ENCODE results near the gene ILDR2.

ILDR2 gene

DNA sequence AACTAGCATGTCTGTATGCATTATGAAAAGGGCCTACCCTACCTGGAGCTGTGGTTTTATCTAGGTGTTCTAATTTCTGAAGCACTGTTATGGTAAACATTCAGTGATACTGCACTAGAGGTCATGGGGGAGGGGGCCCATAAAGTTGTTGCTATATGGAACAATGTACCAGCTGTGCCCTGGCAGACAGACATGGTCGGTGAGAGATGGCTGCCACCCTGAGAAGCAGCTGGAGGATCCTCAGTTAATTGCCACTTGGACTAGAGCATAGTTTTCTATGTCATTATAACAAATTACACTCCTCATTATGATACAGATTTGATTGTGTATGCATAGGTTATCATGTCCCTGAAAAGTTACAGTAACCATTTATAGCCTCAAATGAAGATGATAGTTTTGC lies 45.4 kb downstream of the ILDR2 start:
- FAIRE-seq (no peak), DNase-seq (ENCODE audit: extremely low spot score, insufficient read length, low read depth) (no peak)

DNA sequence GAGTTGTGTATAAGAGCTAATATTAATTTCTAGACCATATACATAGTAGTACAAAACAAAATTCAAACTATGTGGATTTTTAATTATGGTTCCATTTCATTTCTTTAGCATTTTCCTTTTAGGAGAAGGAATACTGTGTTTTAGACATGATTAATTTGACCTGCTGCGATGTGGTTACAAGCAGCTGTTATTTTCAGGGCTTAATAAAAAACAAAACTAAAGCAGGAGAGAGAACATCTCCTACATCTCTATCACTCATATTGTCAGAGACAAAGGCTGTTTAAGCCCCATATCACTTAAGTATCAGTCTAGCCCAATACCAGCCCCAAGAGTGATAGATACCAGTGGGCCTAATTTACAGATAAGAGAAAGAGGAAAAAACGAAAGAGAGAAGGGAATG lies 47.6 kb downstream of the ILDR2 start:
- FAIRE-seq (no peak), DNase-seq (ENCODE audit: extremely low spot score, insufficient read length, low read depth) (no peak)

DNA sequence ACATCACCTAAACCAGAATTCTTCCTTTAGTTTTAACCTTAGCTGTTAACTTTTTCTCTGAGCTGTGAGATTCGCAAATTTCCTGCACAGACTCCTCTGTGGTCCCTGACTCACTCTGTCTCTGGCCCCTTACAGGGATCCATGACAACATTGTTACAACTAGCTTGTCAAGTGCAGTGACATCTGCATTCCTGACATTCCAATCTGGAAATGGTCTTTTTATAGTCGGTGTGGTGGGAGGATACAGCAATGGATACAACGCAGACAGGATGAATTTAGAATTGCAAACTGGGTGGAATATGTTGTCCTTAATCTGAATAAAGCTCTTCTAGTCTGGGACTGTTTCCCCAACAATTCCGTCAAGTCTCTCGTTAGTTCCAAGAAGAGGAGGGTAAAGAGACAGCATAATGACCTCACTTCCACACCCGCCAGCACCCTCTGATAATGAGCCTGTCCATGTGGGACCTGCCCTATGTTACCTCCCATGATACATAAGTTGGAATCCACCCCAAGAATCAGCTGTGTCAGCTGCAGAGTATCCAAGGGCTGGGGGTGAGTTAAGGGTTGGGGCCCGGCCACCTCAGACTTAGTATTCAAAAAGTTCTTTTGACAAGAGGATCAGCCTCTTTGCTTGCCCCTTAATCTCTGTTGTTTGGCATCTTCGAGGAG lies 49.4 kb downstream of the ILDR2 start:
- DNase-seq (ENCODE audit: extremely low spot score, insufficient read length, low read depth), result no peak
- FAIRE-seq, result no peak

DNA sequence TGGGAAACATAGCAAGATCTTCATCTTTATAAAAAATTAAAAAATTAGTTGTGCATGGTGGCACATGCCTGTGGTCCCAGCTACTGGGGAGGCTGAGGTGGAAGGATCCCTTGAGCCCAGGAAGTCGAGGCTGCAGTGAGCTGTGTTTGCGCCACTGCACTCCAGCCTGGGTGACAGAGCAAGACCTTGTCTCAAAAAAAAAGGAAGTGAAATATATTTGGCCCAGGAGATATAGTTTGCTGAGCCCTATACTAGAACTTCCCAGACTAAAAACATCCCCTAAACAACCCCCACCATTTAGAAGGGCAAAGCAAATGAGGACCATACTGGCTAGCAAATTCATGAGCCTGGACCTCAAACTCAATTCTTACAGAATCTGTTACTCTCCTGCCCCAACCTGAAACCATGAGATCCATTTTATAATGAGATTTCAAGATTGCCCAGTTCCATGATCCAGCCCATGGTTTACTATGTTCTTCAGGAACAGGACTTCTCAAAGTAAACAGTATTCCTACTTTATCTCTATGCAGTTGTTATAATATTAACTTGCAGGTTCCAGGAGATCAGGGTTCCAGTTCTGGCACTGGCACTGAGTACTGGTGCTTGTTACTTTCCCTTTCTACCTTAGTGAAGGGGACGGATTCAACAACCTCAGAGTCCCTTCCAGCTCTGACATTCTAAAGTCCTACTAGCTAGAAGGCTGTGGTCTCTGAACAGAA lies 50.4 kb downstream of the ILDR2 start:
- no peak for DNase-seq (ENCODE audit: extremely low spot score, insufficient read length, low read depth)
- FAIRE-seq, result peak; percentile 56

DNA sequence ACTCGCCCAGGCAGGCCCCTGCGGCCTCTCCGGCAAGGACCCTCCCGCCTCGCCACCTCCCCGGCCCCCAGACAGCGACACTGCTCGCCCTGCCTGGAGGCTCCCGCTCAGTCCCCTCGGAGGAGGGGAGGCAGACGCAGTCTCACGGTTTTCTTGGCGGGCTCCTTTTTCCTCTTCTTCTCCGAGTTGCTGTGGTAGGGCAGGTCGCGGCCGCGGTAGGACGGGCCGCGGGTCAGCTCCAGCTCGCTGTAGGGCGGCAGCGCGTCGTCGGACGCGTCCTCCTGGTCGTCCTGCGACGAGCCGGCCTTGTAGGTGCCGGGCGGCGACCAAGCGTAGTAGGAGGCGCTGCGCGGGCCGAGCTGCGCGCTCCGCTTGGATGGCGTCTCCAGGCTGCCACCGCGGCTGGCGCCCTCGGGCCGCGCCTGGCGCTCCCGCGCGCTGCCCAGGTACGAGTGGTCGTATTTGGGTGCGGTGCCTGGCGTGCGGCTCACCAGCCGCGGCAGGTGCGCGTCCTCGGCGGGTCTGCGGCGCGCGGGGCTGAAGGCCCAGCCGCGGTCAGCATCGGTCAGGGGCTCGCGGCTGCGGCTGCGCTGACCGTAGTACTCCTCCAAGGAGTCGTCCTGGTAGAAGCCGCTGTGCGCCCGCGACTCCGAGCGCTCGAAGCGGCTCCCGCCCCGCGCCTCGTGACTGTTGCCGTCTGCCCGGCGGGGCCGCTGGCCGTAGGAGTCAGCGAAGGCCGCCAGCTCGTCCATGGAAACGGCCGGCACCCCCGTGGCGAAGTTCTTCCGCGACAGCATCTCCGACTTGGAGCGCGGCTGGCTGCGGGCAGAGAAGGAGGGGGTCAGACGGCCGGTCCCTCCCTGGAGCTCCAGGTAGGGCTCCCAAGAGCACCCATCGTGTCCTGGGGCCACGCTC lies 54.5 kb downstream of the ILDR2 start:
- no peak for FAIRE-seq
- DNase-seq (ENCODE audit: extremely low spot score, insufficient read length, low read depth), result no peak

DNA sequence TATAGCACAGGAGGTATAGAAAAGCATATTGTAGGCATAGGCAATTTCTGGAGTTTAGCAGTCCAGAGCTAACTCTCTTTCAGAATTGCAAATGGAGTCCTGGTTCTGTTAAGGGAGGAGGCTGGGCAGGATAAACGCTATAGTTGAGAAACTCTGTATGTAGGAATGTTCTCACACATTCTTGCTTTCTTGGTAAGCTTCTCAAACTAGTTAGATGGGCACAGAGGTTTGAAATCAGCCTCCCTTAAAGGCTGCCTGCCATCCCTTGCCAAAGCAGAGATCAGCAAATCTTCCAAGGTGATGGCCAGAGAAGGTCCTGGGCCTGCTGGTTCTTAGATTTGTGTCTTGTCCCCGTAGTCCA lies 56.4 kb downstream of the ILDR2 start:
- no peak for DNase-seq (ENCODE audit: extremely low spot score, insufficient read length, low read depth)
- FAIRE-seq, result no peak

DNA sequence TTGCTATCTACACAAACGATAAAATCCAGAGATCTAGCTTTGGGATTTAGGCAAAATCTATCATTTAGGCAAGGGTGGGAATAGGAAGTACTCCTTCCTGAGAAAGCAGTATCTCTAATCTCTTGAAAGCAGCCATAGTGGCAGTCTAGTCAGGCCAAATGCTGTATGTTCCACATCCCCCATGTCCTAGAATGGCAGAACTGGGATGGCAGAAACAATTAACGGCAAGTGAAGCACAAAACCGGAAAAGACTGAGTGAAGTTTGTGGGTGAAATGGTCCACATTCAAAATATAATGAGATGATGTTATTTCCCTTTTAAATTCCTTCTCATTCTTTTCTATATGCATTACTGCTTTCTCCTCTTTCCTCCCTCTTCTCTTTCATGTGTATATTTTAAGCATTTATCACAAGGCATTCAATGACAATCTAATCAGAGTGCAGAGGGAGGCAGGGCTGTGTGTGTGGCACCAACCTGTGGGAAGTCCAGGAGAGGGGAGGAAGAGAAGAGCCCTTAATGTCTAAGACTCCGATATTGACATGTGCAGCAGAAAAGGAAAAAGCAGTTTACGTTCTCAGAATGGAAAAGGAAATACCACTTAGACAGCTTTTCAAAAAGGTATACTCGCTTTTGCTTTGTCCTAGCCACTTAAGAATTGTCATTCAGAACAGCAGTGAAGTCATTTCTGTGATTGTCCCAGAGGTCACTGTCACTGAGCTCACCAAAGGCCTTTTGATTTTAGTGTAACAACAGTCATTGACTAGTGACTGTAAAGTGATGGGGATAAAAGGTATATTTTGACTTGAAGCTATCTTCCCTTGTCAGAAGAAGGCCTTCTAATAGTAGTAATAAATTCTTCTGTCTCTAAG lies 57.0 kb downstream of the ILDR2 start:
- FAIRE-seq (no peak), DNase-seq (ENCODE audit: extremely low spot score, insufficient read length, low read depth) (no peak)

DNA sequence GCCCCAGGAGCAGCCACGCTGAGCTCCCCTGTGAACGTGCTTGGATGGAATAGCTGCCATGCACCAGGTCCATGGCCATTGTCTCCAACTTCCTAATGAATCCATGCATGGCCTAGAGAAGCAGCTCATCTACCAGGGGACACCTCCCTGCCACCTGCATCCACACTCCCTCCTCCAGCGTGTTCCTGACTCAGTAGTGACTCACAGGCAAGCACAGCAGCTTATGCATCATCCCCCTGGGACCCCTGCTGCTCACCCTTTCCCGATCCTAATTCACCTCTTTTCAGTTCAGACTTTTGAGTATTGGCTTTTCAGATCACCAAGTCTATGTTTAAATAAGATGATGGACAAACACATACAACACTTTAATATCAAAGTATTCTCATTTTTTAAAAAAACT lies 59.4 kb downstream of the ILDR2 start:
- FAIRE-seq, result no peak
- no peak for DNase-seq (ENCODE audit: extremely low spot score, insufficient read length, low read depth)

DNA sequence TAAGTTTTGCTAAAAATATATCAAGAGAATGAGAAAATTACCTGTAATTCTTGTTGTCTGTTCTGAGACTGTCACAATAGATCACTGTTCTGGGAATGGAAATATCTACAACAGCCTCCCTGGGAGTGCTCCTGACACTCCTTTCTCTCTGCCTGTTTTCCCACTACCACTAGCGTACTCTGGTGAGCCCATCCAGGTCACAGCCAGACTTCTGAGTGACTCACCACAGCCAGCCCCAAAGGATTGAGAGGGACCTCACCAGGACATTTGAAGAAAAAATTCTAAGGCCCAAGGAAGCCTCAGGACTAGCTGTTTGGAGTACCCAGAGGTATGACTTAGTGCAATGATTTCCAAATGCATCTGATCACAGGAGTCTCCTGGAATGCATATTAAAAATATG lies 60.3 kb downstream of the ILDR2 start:
- DNase-seq (ENCODE audit: extremely low spot score, insufficient read length, low read depth) (no peak), FAIRE-seq (no peak)

DNA sequence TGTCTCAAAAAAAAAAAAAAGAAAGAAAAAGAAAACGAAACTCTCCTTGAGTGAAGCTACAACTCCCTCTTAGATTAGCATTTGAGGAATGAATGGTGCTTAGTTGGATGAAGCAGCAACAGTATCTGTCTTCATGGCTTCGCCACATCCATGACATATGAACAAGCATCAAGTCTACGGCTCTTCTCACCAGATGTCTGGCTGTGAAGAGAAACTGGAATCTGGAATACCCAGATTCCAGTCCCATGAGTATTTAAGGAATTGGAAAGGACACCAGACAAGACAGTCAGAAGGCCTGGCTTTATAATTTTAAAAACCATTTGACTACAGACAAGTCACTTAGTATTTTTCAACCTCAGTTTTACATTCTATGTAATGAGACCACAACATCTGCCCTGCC lies 61.2 kb downstream of the ILDR2 start:
- FAIRE-seq, result no peak
- no peak for DNase-seq (ENCODE audit: extremely low spot score, insufficient read length, low read depth)

DNA sequence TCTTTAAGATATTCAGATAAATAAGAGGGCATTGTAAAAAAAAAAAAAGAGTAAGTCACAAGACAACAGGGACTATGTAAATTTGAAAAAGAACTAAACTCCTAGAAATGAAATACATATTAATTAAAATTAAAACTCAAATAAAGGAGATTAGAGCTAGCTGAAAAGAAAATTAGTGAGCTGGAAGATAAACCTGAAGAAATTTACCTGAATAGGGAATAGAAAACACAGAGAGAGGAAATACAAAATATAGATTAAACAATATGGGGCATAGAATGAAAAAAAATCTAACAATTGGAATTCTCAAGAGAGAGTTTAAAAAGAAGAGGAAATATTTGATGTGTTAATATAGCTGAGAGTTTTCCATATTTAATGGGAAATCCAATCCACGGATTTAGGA lies 63.7 kb downstream of the ILDR2 start:
- DNase-seq (ENCODE audit: extremely low spot score, insufficient read length, low read depth) (no peak), FAIRE-seq (no peak)

DNA sequence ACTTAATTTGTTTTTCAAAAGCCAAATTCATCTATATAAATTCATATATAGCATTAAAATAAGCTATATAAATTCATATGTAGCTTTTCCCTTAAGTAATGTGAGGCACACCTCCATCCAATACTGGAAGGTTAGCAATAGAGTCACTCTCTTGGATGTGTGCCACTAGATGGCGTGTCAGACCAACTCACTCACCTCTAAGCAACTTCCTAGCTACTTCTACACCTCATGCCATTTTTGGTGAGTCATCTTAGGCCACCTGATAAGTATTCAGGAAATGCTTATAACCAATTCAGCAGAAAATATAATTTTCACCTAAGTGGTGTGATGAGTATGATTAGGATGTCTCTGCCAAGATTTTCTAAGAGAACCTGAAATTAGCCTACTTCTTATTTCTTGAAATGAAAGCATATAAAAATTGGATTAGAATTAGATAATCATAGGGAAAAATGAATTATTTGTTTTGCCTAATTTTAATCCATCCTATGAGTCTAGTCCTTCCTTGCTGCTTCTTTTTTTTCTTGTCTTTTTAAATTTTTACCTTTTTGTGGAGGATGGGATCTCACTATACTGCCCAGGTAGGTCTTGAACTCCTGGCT lies 64.8 kb downstream of the ILDR2 start:
- FAIRE-seq, result peak; percentile 98
- DNase-seq (ENCODE audit: extremely low spot score, insufficient read length, low read depth), result peak; percentile 53

DNA sequence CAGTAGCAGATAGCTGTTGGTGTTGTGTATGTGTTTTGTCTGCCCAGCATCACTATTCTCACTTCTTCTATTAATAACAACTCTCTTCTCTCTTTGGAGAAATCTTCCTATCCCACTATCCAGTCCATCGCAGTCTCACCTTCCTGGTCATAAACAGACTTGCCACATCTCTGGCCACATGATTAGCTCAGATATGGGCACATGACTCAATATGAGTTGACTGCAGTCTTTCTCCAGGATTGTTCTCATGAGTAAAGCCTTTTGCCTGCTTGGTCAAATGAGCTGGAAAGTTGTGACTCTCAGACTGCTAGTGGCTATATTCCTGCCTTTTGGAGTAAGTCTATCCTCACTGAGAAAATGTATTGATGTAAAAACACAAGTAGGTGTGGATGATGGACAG lies 66.4 kb downstream of the ILDR2 start:
- FAIRE-seq (no peak), DNase-seq (ENCODE audit: extremely low spot score, insufficient read length, low read depth) (no peak)

DNA sequence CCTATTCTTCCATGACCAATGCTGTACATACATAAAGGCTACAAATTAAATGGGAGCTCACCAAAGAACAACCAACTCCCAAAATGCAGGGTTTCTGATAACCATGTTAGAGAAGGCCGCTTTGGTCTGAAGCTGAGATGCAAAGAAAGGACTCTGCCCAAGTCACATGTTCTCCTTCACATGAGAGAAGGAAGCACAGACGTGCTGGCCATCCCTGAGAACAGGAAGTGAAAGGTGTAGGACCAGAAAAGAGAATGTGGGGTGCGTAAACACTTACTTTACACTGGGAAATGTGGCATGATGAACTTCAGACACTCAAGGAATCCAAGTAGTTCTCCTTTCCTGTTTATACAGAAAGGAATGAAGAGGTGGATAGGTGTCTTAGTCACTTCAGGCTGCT lies 67.6 kb downstream of the ILDR2 start:
- DNase-seq (ENCODE audit: extremely low spot score, insufficient read length, low read depth) (no peak), FAIRE-seq (peak; percentile 74)

DNA sequence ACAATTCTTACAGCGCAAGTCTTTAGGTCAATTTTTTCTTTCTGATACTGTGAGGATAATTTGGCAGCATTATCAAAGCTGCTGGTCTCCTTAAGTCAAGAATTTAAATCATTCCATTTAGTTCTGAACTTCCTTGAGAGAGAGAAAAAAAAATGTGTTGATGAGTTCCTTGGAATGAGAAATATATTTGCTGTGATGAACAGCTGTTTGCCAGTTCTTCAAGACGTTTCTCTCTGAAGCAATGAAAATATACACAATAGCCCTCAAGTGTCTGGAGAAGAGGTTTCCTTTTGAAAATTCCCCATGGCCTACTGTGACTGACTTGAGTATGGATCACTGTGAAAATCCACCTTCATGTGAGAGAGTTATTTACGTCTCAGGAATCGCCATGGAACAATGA lies 68.3 kb downstream of the ILDR2 start:
- no peak for FAIRE-seq

DNA sequence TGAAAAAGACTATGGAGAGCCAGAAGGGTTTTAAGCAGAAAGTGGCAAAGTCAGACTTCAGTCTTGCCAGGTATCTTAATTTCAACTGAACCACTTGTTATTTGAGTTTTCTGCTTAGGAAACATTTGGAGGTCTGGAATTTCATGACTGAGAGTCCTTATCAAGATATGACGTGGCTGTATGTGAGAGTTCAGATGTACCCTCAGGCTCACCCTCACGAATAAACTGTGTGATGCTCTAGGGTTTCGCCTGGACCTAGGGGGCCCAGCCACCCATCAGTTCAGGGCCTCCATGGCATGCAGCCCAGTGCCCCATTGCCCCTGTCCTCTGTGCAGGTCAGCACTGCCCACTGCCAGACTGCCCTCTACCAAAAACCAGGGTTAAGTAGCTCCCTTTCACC lies 68.7 kb downstream of the ILDR2 start:
- no peak for DNase-seq (ENCODE audit: extremely low spot score, insufficient read length, low read depth)
- FAIRE-seq, result no peak

More for the DNA sequence above, 68.3 kb downstream of the ILDR2 start:
- no peak for DNase-seq (ENCODE audit: extremely low spot score, insufficient read length, low read depth)

DNA sequence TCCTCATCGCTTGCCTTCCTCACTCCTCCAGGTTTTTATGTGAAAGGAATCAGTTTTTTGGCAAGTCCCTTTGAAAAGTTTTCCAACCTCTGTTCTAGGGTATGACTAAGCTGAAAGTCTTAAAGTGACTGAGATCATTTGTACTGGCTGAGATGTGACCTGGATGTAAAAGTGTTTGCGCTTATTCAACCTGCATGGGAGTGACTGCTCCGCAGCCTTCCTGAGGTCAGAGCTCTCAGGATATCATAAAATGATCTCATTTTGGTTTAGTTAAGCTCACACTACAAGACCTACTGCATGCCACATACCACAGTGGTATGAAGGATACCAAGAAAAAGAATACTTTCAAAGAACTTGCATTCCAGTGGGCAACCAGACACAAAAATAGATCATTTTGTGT lies 69.4 kb downstream of the ILDR2 start:
- no peak for DNase-seq (ENCODE audit: extremely low spot score, insufficient read length, low read depth)
- no peak for FAIRE-seq

DNA sequence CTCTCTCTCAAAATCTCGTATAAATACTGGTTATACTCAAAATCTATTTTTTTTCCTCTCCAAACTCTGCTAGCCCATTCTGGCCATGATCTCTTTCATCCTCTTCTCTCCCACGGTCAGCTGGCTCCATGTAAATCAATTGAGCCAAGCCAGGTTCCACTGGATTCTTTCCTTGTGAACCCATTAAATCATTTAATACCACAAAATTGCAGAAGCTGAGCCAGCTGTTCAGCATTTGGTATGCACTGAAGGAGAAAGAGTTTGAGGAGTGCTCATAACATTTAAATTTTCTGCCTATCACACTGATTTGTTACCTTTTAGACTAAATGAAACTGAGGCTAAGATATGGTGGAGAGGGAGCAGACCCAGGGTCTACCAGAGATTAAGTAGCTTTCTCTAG lies 70.2 kb downstream of the ILDR2 start:
- DNase-seq (ENCODE audit: extremely low spot score, insufficient read length, low read depth), result no peak
- no peak for FAIRE-seq

DNA sequence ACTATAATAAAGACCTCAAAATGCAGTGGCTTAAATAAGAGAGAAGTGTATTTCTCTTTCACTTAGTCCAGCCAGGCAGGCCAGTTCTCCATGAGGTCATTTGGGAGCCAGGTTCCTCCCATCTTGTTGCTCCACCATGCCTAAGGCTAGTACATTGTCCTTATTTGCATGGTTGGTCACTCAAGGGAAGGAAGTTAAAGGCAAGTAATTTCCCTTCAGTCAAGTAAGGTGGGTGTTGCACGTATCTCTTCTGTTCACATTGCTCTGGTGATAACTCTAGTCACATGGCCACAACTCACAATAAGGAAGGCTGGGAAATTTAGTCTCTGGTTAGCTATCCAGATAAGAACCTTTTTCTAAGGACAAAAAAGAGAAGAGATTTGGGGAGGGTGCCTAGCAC lies 72.1 kb downstream of the ILDR2 start:
- DNase-seq (ENCODE audit: extremely low spot score, insufficient read length, low read depth), result no peak
- FAIRE-seq, result no peak

DNA sequence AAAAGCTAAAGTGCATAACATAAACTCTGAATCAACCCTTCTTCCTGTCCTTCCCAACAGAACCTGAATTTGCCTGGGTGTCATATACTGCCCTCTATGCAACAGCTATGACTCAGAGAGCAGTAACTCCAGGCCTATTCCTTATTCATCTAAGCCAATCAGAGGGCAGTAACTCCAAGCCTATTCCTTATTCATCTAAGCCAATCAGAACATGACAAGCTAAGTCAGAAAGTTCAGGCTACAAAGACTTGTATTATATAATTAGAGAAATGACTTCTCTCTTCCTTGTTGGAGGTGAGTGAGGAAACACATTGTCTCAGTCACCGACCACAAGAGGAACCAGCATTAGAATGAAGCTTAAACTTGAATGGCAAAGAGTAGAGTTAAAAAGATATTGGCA lies 73.1 kb downstream of the ILDR2 start:
- no peak for DNase-seq (ENCODE audit: extremely low spot score, insufficient read length, low read depth)
- no peak for FAIRE-seq
